SIG-M5 (cell line): ENCODE data around the gene ACTR5.

ENCODE experiments used
- DNase-seq: peaks from one replicate; lab custom pipeline; 2025; lab: John Stamatoyannopoulos, UW

The ACTR5 gene

GRCh38 chr20:38748097-38748860 lies at the start of gene ACTR5:
ACTR5 (plus strand) TSS chr20:38748460; CDS start chr20:38748479, 19 bp downstream.
- DNase-seq = peak; percentile 66

- no peak for DNase-seq
Observed at GRCh38 chr20:38698541-38698940, 49.7 kb upstream of the ACTR5 start.

- no peak for DNase-seq
Observed at GRCh38 chr20:38700141-38700540, 48.1 kb upstream of the ACTR5 start.

GRCh38 chr20:38700926-38701325 lies 47.3 kb upstream of the ACTR5 start:
- no peak for DNase-seq

GRCh38 chr20:38703526-38703925 lies 44.7 kb upstream of the ACTR5 start:
- DNase-seq = no peak

- DNase-seq = no peak
Observed at GRCh38 chr20:38704136-38704535, 44.1 kb upstream of the ACTR5 start.

GRCh38 chr20:38706509-38706908 lies 41.8 kb upstream of the ACTR5 start:
- no peak for DNase-seq

- no peak for DNase-seq
Observed at GRCh38 chr20:38714308-38714707, 34.0 kb upstream of the ACTR5 start.

- no peak for DNase-seq
Observed at GRCh38 chr20:38715646-38716045, 32.6 kb upstream of the ACTR5 start.

GRCh38 chr20:38722683-38723016 lies 25.6 kb upstream of the ACTR5 start:
- DNase-seq = no peak

GRCh38 chr20:38723017-38723847 lies 25.0 kb upstream of the ACTR5 start:
- no peak for DNase-seq

- DNase-seq = no peak
Observed at GRCh38 chr20:38723848-38724625, 24.2 kb upstream of the ACTR5 start, which contains the start of gene SLC32A1. SLC32A1 (plus strand) TSS chr20:38724486; CDS start chr20:38724725, 239 bp downstream.

GRCh38 chr20:38724626-38725147 lies 23.6 kb upstream of the ACTR5 start:
- no peak for DNase-seq

GRCh38 chr20:38725148-38725901 lies 22.9 kb upstream of the ACTR5 start:
- no peak for DNase-seq

- DNase-seq = no peak
Observed at GRCh38 chr20:38725931-38726803, 22.1 kb upstream of the ACTR5 start.

GRCh38 chr20:38726804-38727606 lies 21.3 kb upstream of the ACTR5 start:
- no peak for DNase-seq

GRCh38 chr20:38727607-38728190 lies 20.6 kb upstream of the ACTR5 start:
- DNase-seq = no peak

GRCh38 chr20:38728191-38728781 lies 20.0 kb upstream of the ACTR5 start:
- DNase-seq = no peak
